BE2C (cell line): ENCODE measurements around the gene GP1BB. TPM values are rescaled to one million over a fixed set of nuclear protein-coding genes. Genes with fewer than 3 reads are reported as not detected.
"Not testable (repeated sequence)": the region's sequence is repeated elsewhere in the genome, so short reads cannot be mapped to it uniquely, and the experiment has no call there.

ENCODE experiments used
- DNase-seq: peaks from one replicate; pipeline ENCODE4 v3.0.0-alpha.2; 2020
- H3K27me3 ChIP-seq: fragments of 250-450 bp; sonication (Bioruptor Pico); 2 replicates; pipeline ENCODE4 v1.5.1; 2020; ENCODE audit warnings: mild to moderate bottlenecking
- H3K36me3 ChIP-seq: fragments of 250-450 bp; sonication (Bioruptor Pico); 2 replicates; pipeline ENCODE4 v1.5.1; 2020; ENCODE audit warnings: mild to moderate bottlenecking
- H3K4me1 ChIP-seq: fragments of 250-450 bp; sonication (Bioruptor Pico); 2 replicates; pipeline ENCODE4 v1.5.1; 2020
- H3K4me3 ChIP-seq: 2 replicates; pipeline ENCODE4 v1.5.1; 2011; ENCODE audit warnings: low read depth, low read length
- H3K9me3 ChIP-seq: fragments of 250-450 bp; sonication (Bioruptor Pico); 2 replicates; pipeline ENCODE4 v1.5.1; 2020
- polyA plus RNA-seq: library from polyadenylated mRNA; unstranded; fragments of >200 nt; gene quantifications from one replicate; pipeline ENCODE4 v1.2.1, GENCODE V29; 2012; ENCODE audit warnings: low read depth, missing spikeins; ENCODE audit not compliant: insufficient read length, insufficient read depth
- TF ChIP-seq, protein P1 (sequence below): IDR thresholded peaks from 2 replicates; pipeline ENCODE4 v1.5.1; 2012; ENCODE audit warnings: mild to moderate bottlenecking, low read depth, low read length

Gene GP1BB
- 46.9 TPM for polyA plus RNA-seq

DNA sequence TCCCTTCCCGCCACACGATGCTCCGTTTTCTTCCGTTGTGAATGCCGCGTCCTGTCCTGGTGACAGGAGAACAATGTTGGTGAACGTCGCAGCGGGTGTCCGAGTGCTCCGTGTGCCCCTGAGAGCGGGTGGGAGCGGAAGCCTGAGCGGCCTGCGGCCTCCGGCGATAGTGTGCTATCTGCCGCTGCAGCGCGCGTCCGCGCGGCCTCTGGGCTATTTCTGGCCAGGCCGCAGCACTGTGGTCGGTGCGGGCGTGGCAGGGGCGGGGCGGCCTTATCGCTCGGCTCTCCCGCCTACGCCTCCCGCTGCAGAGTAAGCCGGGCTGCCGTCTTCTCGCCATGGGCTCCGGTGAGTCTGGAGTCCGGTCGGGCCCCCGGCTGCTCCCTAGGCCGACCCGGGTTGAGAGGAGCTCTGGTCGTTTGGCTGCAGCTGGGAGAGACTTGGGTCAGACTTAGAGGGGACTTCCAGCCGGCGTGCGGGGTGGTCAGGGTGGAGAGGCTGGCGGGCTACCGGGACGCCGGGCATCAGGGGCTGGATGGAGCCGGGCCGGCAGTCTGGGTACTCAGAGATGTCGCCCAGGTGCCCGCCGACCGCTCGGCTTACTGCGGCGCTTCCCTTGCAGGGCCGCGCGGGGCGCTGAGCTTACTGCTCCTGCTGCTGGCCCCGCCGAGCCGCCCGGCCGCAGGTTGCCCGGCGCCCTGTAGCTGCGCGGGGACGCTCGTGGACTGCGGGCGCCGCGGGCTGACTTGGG lies at the start of gene GP1BB:
Gene GP1BB (plus strand): TSS at position 308 of the 751 bp plus-strand sequence. CDS start 31 bp downstream, at position 339.
- Histone ChIP-seq H3K27me3 (peaks cover 4% of the 10 kb centered on the region; the same call in 1 of the 2 replicates), H3K9me3 (no peaks in the 10 kb centered on the region), H3K4me3 (no peak within 1 kb of the TSS), H3K4me1 (no peaks in the 10 kb centered on the region), H3K36me3 (no peaks in the 10 kb centered on the region; the same call in 1 of the 2 replicates)
- no peak for DNase-seq
- TF ChIP-seq, protein P1, sequence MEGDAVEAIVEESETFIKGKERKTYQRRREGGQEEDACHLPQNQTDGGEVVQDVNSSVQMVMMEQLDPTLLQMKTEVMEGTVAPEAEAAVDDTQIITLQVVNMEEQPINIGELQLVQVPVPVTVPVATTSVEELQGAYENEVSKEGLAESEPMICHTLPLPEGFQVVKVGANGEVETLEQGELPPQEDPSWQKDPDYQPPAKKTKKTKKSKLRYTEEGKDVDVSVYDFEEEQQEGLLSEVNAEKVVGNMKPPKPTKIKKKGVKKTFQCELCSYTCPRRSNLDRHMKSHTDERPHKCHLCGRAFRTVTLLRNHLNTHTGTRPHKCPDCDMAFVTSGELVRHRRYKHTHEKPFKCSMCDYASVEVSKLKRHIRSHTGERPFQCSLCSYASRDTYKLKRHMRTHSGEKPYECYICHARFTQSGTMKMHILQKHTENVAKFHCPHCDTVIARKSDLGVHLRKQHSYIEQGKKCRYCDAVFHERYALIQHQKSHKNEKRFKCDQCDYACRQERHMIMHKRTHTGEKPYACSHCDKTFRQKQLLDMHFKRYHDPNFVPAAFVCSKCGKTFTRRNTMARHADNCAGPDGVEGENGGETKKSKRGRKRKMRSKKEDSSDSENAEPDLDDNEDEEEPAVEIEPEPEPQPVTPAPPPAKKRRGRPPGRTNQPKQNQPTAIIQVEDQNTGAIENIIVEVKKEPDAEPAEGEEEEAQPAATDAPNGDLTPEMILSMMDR, result no peak

DNA sequence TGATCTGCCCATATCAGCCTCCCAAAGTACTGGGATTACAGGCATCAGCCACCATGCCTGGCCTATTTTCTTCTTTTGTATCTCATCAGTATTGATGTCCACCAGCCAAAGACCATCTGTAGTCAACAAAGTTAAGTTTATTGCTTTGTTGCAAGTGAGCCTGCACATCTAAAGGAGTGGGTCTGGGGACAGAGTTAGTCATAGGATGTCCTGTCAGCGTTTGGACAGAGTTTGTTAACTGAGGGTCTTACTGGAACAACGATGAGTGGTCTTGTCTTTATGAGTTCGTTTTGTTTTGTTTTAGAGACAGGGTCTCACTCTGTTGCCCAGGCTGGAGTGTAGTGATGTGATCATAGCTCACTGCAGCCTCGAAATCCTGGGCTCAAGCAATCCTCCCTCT lies 49.7 kb upstream of the GP1BB start:
- H3K4me1 ChIP-seq, result no peaks in the 10 kb centered on the region
- H3K4me3 ChIP-seq, result no peak overlapping the region
- H3K36me3 ChIP-seq, result no peaks in the 10 kb centered on the region
- no peak for DNase-seq
- H3K9me3 ChIP-seq, result no peaks in the 10 kb centered on the region
- H3K27me3 ChIP-seq, result no peaks in the 10 kb centered on the region
- TF ChIP-seq, protein P1, result no peak

DNA sequence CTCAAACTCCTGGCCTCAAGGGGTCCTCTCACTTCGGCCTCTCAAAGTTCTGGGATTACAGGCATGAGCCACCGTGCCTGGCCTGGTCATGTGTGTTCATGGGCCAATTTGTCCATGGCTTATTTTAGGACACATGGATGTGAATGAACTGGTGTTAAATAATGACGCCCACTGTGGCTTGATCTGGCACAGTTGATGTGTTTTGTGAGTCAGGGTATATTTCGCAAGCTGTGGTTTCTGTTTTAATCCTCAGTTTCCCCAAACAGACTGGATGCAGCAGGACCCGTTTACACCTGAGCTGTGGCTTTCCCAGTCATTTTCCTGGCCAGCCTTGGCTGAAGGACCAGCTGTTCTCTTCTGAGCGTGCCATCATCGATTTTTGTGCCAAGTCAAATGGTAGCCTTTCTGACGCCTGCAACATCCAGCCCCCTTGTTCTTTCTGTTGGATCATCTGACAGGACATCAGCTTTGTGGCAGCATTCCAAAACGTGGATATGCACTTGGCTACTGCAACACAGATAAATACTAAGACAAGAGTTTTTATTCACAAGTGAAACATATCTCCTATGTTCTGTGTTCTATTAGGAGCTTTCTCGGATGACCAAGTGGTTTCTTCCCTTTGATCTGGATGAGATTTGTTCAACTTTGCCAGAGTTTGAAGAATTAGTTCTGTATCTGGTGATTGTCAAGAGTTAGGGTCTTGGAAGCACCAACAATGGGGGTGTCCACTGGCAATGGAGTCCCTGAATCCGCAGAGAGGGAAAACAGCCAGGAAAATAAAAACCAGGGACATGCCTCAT lies 49.0 kb upstream of the GP1BB start:
- Histone ChIP-seq H3K4me3 (no peak overlapping the region), H3K27me3 (no peaks in the 10 kb centered on the region)

DNA sequence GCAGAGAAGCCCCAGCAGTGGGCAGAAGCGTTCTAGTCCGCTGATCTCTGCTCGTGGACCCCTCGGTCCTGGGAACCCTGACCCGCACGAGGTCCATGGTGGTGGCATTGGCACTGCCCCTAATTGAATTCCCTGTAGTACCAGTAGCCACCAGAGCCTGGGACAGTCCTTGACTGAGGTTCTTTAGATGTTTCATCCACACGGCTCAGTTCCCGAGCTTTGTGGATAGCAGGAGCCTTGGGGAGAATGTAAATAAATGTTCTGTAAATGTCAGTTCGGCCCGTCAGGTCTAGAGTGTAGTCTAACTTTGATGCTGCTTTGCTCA lies 48.4 kb upstream of the GP1BB start:
- no peak overlapping the region for H3K4me3 ChIP-seq
- TF ChIP-seq, protein P1, result no peak
- DNase-seq, result no peak
- no peaks in the 10 kb centered on the region for H3K9me3 ChIP-seq
- H3K4me1 ChIP-seq, result no peaks in the 10 kb centered on the region
- no peaks in the 10 kb centered on the region for H3K36me3 ChIP-seq
- H3K27me3 ChIP-seq, result no peaks in the 10 kb centered on the region

More for the DNA sequence above, 49.0 kb upstream of the GP1BB start:
- TF ChIP-seq, protein P1, result no peak
- H3K4me1 ChIP-seq, result no peaks in the 10 kb centered on the region
- H3K9me3 ChIP-seq, result no peaks in the 10 kb centered on the region
- no peaks in the 10 kb centered on the region for H3K36me3 ChIP-seq
- DNase-seq, result peak; percentile 49

DNA sequence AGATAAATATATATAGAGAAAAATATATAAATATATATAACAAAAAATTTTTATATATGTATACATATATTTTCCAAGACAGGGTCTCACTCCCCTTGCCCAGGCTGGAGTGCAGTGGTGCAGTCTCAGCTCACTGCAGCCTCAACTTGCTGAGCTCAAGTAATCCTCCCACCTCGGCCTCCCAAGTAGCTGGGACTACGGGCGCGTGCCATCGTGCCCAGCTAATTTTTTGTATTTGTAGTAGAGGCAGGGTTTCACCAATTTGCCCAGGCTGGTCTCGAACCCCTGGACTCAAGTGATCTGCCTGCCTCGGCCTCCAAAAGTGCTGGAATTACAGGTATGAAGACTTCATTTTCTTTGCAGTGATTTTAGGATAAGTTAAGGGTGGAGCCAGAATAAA lies 47.9 kb upstream of the GP1BB start:
- TF ChIP-seq, protein P1, result no peak
- no peak for DNase-seq
- no peaks in the 10 kb centered on the region for H3K9me3 ChIP-seq
- H3K4me1 ChIP-seq, result no peaks in the 10 kb centered on the region
- H3K36me3 ChIP-seq, result no peaks in the 10 kb centered on the region
- H3K27me3 ChIP-seq, result no peaks in the 10 kb centered on the region
- no peak overlapping the region for H3K4me3 ChIP-seq

DNA sequence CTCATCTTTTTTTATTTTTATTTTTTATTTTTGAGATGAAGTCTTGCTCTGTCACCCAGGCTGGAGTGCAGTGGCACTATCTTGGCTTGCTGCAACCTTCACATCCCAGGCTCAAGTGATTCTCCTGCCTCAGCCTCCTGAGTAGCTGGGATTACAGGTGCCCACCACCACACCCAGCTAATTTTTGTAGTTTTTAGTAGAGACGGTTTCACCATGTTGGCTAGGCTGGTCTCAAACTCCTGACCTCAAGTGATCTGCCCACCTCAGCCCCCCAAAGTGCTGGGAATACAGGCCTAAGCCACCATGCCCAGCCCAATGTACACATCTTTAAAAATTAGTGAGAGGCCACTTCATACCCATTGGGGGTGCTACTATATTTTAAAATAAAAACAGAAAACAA lies 46.9 kb upstream of the GP1BB start:
- not testable (repeated sequence) for H3K36me3 ChIP-seq, H3K27me3 ChIP-seq, H3K4me1 ChIP-seq, H3K9me3 ChIP-seq, DNase-seq, H3K4me3 ChIP-seq
